Measurements from ENCODE around the gene PEBP1.

PEBP1 gene

GRCh38 chr12:118193958-118194357 lies 58.0 kb downstream of the PEBP1 start:
- DNase-seq (ENCODE audit: low read depth) = no peak

Data from stimulated activated CD8-positive, alpha-beta memory T cell treated with anti-CD3 and anti-CD28 coated beads, Interleukin-15, amount 100 ng/mL, for 1 hour (primary cell).